ENCODE measurements around the gene CREBRF.

DNA sequence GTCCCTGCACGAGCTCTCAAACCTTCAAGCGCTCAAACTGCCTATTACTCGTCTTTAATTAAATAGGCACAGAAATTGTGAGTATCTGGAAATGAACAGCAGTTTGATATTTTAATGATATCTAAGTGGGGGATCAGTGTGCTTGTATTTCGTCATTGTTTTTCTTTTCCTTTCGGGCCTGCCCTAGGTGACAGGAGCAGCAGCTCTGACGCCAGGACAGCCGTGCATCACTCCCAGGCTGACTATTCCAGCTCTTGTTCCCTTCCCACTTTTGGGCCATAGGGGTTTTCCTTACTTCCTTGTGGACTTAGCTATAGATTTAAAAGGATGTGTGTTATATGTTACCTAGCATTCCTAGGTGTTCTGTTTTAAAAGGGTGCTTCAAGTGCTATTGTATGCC, 97.7 kb downstream of the CREBRF start:
- TF ChIP-seq, protein P1, sequence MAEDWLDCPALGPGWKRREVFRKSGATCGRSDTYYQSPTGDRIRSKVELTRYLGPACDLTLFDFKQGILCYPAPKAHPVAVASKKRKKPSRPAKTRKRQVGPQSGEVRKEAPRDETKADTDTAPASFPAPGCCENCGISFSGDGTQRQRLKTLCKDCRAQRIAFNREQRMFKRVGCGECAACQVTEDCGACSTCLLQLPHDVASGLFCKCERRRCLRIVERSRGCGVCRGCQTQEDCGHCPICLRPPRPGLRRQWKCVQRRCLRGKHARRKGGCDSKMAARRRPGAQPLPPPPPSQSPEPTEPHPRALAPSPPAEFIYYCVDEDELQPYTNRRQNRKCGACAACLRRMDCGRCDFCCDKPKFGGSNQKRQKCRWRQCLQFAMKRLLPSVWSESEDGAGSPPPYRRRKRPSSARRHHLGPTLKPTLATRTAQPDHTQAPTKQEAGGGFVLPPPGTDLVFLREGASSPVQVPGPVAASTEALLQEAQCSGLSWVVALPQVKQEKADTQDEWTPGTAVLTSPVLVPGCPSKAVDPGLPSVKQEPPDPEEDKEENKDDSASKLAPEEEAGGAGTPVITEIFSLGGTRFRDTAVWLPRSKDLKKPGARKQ (CRISPR knock-in tag; IDR thresholded peaks at IDR 0.05): no peak
- TF ChIP-seq RFX1 (IDR thresholded peaks at IDR 0.05) (no peak), GATA2 (CRISPR knock-in tag; IDR thresholded peaks at IDR 0.05) (no peak)
- TF ChIP-seq, protein P2, sequence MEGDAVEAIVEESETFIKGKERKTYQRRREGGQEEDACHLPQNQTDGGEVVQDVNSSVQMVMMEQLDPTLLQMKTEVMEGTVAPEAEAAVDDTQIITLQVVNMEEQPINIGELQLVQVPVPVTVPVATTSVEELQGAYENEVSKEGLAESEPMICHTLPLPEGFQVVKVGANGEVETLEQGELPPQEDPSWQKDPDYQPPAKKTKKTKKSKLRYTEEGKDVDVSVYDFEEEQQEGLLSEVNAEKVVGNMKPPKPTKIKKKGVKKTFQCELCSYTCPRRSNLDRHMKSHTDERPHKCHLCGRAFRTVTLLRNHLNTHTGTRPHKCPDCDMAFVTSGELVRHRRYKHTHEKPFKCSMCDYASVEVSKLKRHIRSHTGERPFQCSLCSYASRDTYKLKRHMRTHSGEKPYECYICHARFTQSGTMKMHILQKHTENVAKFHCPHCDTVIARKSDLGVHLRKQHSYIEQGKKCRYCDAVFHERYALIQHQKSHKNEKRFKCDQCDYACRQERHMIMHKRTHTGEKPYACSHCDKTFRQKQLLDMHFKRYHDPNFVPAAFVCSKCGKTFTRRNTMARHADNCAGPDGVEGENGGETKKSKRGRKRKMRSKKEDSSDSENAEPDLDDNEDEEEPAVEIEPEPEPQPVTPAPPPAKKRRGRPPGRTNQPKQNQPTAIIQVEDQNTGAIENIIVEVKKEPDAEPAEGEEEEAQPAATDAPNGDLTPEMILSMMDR (IDR thresholded peaks at IDR 0.05 in 2 of 3, conservative IDR thresholded peaks at IDR 0.05 in 1 of 3; ENCODE audit: insufficient read depth in 2 of 3, low read depth in 1 of 3, low read length in 3 of 3): no peak
